HG03460 (cell line): ENCODE measurements around the gene ZFAND2A.
"Not testable (repeated sequence)": the region's sequence is repeated elsewhere in the genome, so short reads cannot be mapped to it uniquely, and the experiment has no call there.

Experiments used
- ATAC-seq: cut with Tn5 transposase; IDR thresholded peaks from one replicate; pipeline ENCODE4 v1.9.1; 2021; ENCODE audit not compliant: unreplicated experiment

The ZFAND2A gene

GRCh38 chr7:1159891-1160669 lies at the start of gene ZFAND2A:
Gene ZFAND2A (minus strand): TSS chr7:1160196. CDS start chr7:1158212, 1,984 bp downstream.
- ATAC-seq = peak; percentile 96

GRCh38 chr7:1209097-1209496 lies 49.1 kb upstream of the ZFAND2A start:
- ATAC-seq = no peak

DNA sequence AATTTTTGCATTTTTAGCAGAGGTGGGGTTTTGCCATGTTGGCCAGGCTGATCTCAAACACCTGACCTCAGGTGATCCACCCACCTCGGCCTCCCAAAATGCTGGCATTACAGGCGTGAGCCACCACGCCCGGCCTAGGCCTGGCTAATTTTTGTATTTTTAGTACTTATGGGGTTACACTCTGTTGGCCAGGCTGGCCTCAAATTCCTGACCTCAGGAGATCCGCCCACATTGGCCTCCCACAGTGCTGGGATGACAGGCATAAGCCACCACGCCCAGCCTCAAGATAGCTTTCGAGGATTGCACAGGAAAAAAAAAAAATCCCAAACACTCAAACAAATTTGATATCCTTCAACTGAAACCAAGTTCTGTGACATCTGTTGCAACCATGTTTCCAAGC lies 45.7 kb upstream of the ZFAND2A start:
- ATAC-seq = not testable (repeated sequence)

GRCh38 chr7:1204460-1205140 lies 44.6 kb upstream of the ZFAND2A start:
- no peak for ATAC-seq

DNA sequence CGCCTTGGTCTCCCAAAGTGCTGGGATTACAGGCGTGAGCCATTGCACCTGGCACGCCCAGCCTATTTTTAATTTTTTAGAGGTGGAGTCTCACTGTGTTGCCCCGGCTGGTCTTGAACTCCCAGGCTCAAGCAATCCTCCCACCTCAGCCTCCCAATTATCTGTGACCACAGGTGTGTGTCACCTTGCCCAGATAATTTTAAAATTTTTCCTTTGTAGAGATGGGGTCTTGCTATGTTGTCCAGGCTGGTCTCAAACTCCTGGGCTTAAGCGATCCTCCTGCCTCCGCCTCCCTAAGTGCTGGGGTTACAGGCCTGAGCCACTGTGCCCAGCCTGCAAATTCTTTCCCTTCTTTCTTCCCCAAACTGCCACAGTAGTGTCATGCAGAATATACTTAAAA lies 42.9 kb upstream of the ZFAND2A start:
- not testable (repeated sequence) for ATAC-seq

DNA sequence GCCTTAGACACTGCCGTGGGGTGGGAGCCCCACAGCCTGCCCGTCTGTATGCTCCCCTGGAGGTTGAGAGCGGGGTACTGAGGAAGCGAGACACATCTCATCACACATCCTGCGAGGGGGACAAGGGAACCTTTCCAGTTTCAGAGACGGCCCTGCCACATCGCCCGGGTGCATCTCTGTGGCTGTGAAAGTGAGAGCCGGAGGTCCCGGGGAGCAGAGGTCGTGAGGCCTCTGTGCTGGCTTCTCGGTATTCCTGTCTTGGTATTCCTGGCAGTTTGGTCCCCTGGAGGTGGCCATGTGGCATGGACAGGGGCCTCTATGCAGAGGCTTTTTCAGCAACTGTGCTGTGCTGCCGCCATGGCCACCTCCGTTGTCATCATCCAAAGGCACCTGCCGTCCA lies 41.9 kb upstream of the ZFAND2A start:
- ATAC-seq = no peak

DNA sequence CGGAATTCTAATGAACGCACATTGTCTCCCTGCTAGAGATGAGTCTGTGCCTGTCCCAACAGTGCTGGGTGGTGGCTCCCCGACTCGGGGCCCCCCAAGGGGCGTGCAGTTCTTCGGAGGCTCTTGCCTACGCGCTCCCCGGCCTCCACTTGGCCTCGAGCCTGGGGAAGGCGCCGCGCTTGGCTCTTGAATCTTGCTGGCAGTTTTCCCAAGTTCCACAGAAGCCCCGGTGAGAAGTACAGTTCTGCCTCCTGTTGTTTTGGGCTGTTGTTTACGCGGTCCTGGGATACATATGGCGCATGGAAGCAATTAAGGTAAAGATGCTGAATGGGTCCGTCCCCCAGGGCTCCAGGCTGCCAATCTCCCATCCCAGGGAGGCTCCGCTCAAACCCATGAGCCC lies 40.0 kb upstream of the ZFAND2A start:
- no peak for ATAC-seq

- ATAC-seq = no peak
These were observed 38.1 kb upstream of the ZFAND2A start for GRCh38 chr7:1197997-1198625.

GRCh38 chr7:1196950-1197349 lies 37.0 kb upstream of the ZFAND2A start:
- no peak for ATAC-seq

GRCh38 chr7:1196441-1196840 lies 36.4 kb upstream of the ZFAND2A start:
- ATAC-seq = not testable (repeated sequence)

GRCh38 chr7:1193593-1194424 lies 33.8 kb upstream of the ZFAND2A start:
- ATAC-seq = no peak

DNA sequence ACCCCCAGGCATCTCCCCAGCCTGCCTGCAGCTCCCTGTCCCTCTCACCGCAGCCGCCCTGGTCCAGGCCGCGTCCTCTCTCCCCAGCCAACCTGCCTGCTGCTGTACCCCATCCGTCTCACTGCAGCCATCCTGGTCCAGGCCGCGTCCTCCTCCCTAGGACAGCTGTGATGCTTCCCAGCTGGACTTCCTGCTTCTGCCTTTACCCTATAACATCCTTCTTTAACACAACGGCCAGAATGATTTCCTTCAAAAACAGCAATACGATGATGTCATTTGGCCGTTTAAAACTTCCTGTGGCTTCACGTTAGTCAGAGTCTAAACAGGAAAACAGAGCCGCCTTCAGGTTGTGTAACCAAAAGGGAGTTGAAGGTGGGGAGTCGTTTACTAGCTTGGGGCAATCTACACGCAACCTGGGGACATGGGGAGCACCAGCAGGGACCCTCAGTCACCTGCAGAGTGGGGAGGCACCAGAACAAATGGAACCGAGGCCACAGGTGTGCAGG lies 32.2 kb upstream of the ZFAND2A start:
- no peak for ATAC-seq

DNA sequence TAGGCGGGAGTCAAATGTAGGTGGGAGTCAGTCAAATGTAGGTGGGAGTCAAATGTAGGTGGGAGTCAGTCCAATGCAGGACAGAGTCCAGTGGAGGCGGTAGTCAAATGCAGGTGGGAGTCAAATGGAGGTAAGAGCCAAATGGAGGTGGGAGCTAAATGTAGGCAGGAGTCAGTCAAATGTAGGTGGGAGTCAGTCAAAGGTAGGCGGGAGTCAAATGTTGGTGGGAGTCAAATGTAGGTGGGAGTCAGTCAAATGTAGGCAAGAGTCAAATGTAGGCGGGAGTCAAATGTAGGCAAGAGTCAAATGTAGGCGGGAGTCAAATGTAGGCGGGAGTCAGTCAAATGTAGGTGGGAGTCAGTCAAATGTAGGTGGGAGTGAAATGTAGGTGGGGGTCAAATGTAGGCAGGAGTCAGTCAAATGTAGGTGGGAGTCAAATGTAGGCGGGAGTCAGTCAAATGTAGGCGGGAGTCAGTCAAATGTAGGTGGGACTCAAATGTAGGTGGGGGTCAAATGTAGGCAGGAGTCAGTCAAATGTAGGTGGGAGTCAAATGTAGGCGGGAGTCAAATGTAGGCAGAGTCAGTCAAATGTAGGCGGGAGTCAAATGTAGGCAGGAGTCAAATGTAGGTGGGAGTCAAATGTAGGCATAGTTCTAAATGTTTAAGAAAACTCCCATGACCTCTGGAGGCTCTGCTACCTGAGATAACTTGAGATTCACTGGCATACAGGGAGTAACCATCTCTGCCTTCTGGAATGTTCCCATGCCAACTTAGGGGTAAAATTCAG lies 30.2 kb upstream of the ZFAND2A start:
- no peak for ATAC-seq

- no peak for ATAC-seq
These were observed 28.8 kb upstream of the ZFAND2A start for GRCh38 chr7:1188720-1189294.

DNA sequence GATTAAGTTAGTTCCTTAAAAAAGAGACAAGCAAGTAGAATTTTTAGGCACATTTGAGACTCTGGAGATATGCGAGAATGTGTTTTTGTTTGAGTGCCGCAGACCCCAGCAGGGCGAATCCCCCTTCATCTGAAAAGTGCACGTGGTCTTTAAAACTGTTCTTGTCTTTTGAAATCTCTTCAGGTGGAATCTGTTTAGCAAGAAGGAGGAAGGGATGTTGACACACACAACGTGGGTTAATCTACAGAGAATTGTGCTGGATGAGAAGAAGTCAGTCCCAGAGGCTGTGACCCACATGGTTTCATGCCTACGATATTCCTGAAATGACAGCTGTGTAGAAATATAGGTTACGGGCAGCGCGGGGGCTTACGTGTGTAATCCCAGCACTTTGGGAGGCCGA lies 27.1 kb upstream of the ZFAND2A start:
- ATAC-seq = no peak

DNA sequence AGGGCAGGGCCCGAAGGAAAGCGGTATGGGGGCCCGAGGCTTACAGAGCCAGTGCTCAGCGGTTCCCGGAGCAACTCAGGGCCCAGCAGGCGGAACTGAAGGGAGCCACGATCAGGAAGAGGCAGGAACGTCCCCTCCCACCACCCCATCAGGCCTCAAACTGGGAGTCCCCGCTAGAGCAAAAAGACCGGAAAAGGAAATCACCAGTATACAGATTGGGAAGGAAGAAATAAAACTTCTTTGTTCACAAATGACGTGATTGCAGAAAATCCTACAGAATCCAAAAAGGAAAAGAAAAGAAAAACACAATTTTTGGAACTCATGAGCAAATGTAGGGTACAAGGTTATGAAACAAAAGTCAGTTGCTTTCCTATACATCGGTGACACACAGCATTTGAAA lies 21.6 kb upstream of the ZFAND2A start:
- ATAC-seq = no peak

- ATAC-seq = no peak
These were observed 21.0 kb upstream of the ZFAND2A start for GRCh38 chr7:1181031-1181430.

- ATAC-seq = no peak
These were observed 16.9 kb upstream of the ZFAND2A start for GRCh38 chr7:1176891-1177373.

DNA sequence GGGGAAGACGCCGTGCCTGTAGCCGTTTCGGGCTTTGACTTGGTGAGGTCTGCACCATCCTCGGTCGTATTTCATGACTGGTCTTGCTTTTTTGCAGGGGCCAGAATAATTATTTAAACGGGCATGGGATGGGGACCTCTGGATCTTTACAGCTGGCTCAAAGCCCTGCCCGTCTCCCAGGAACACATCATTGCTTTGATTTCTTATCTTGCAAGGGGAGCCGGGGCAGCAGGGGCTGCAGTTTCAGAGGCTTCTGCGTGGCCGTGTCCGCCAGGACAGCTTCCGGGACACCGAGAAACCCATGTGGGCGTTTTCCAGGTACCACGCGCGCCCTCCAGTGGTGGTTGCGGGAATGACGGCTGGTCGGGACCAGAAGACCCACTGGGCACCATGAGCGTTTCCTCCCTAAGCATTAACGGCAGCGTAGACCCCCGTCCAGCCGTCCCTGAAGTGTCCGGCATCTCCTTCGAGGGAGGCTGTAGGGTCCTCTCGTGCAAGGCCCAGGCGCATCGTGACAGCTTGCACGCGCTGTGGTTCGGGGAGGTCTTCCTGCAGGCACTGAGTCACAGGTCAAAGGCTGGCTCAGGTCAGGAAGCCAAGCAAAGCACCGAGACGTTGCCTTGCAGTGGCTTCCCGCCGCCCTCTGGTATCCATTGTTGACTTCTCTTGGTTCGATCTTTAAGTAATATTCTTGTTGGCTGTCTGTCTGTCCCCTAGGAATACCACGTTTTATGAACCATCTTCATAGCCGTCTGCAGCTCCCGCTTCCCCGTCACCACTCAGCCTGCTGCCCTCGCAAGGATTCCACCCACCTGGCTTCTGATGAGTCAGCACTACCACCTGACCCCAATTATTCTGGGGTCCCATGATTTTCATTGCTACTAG lies 16.2 kb upstream of the ZFAND2A start:
- ATAC-seq = peak; percentile 50
